SH-SY5Y (cell line): Measurements from ENCODE around the gene MEI4.

Experiments
- GATA2 ChIP-seq: IDR thresholded peaks from 2 replicates; pipeline ENCODE4 v1.6.1; 2011; ENCODE audit warnings: mild to moderate bottlenecking, low read depth, low read length
- GATA3 ChIP-seq: IDR thresholded peaks from 2 replicates; pipeline ENCODE4 v1.6.1; 2011; ENCODE audit warnings: low read depth, mild to moderate bottlenecking, low read length, moderate library complexity

- no peak for TF ChIP-seq GATA2
- no peak for TF ChIP-seq GATA3
Observed at GRCh38 chr6:77829736-77830135, 176.9 kb downstream of the MEI4 start.
